Measurements from ENCODE around the gene HSD17B4.

DNA sequence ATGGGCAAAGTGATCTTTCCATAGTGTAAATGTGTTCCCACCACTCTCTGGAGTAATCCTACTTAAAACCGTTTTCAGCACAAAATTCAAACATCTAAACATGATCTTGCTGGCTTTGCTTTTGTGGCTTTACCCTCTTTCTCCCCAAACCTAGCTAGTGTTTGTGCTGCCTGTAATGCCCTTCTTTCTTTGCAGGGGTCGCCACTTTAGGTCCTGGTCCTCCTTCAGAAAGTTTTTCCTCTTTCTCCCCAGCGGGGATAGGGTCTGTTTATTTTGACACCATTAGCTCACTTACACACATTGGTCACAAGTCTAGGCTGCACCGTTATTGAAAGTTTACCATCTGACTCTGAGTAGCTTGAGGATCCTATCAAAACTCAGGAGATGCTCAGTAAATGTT is 736 bp upstream of the HSD17B4 start:
- TF ChIP-seq ZFP30 (CRISPR knock-in tag; IDR thresholded peaks at IDR 0.05) (no peak), TCF4 (CRISPR knock-in tag; IDR thresholded peaks at IDR 0.05; ENCODE audit: borderline replicate concordance) (no peak), SNAI2 (CRISPR knock-in tag; IDR thresholded peaks at IDR 0.05) (no peak), ESRRG (CRISPR knock-in tag; IDR thresholded peaks at IDR 0.05) (no peak), ZNF565 (CRISPR knock-in tag; conservative IDR thresholded peaks at IDR 0.05; ENCODE audit: low read depth) (no peak), ARNTL (CRISPR knock-in tag; IDR thresholded peaks at IDR 0.05; ENCODE audit: borderline replicate concordance, low read depth) (no peak), RARB (CRISPR knock-in tag; IDR thresholded peaks at IDR 0.05) (no peak), BACH2 (CRISPR knock-in tag; IDR thresholded peaks at IDR 0.05; ENCODE audit: borderline replicate concordance) (no peak)
- TF ChIP-seq, protein P1, sequence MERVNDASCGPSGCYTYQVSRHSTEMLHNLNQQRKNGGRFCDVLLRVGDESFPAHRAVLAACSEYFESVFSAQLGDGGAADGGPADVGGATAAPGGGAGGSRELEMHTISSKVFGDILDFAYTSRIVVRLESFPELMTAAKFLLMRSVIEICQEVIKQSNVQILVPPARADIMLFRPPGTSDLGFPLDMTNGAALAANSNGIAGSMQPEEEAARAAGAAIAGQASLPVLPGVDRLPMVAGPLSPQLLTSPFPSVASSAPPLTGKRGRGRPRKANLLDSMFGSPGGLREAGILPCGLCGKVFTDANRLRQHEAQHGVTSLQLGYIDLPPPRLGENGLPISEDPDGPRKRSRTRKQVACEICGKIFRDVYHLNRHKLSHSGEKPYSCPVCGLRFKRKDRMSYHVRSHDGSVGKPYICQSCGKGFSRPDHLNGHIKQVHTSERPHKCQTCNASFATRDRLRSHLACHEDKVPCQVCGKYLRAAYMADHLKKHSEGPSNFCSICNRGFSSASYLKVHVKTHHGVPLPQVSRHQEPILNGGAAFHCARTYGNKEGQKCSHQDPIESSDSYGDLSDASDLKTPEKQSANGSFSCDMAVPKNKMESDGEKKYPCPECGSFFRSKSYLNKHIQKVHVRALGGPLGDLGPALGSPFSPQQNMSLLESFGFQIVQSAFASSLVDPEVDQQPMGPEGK (CRISPR knock-in tag; IDR thresholded peaks at IDR 0.05; ENCODE audit: borderline replicate concordance) = no peak
- TF ChIP-seq, protein P2, sequence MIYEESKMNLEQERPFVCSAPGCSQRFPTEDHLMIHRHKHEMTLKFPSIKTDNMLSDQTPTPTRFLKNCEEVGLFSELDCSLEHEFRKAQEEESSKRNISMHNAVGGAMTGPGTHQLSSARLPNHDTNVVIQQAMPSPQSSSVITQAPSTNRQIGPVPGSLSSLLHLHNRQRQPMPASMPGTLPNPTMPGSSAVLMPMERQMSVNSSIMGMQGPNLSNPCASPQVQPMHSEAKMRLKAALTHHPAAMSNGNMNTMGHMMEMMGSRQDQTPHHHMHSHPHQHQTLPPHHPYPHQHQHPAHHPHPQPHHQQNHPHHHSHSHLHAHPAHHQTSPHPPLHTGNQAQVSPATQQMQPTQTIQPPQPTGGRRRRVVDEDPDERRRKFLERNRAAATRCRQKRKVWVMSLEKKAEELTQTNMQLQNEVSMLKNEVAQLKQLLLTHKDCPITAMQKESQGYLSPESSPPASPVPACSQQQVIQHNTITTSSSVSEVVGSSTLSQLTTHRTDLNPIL (CRISPR knock-in tag; IDR thresholded peaks at IDR 0.05; ENCODE audit: low read depth) = no peak

All from SK-N-SH treated with all-trans-retinoic acid at 6 μM for 48 hours (cell line).